Activated T-cell treated with anti-CD3 and anti-CD28 coated beads, Interleukin-2, amount 50 U/mL, for 4 hours (primary cell): ENCODE results near the gene CNPY1. TPM values are rescaled to one million over a fixed set of nuclear protein-coding genes. Genes with fewer than 3 reads are reported as not detected.

Source experiments
- ATAC-seq, 2 donors: fragments of 200-7000 bp; cut with Tn5 transposase; one replicate each; pipeline ENCODE4 v1.10.0; 2021
- DNase-seq: peaks from one replicate; pipeline ENCODE4 v3.0.0-alpha.2; 2020
- H3K27me3 Mint-ChIP-seq: one replicate; pipeline ENCODE4 v1.8.0; 2021; ENCODE audit warnings: low read depth, mixed read lengths
- H3K36me3 Mint-ChIP-seq: one replicate; pipeline ENCODE4 v1.8.0; 2022; ENCODE audit warnings: mixed read lengths; ENCODE audit not compliant: insufficient read depth
- H3K4me1 Mint-ChIP-seq: one replicate; pipeline ENCODE4 v1.8.0; 2021; ENCODE audit warnings: low read depth, mixed read lengths
- H3K4me3 Mint-ChIP-seq: one replicate; pipeline ENCODE4 v1.8.0; 2021; ENCODE audit warnings: mild to moderate bottlenecking, moderate library complexity, mixed read lengths
- H3K9me3 Mint-ChIP-seq: one replicate; pipeline ENCODE4 v1.8.0; 2021; ENCODE audit warnings: mixed read lengths
- total RNA-seq, 3 donors: library from RNA; stranded (reverse); gene quantifications; one replicate each; pipeline ENCODE4 v1.2.1, GENCODE V29; 2021

CNPY1 gene
- total RNA-seq, 3 donors from 2014 or later: not detected

GRCh38 chr7:155491812-155492211 is 54.5 kb downstream of the CNPY1 start:
- no peaks in the 10 kb centered on the region for H3K9me3 Mint-ChIP-seq
- H3K4me3 Mint-ChIP-seq: peak overlapping the region; percentile 56
- no peaks in the 10 kb centered on the region for H3K36me3 Mint-ChIP-seq
- H3K4me1 Mint-ChIP-seq: peaks cover 17% of the 10 kb centered on the region
- DNase-seq (no peak), ATAC-seq (no peak)
- peaks cover 51% of the 10 kb centered on the region for H3K27me3 Mint-ChIP-seq

- peaks cover 46% of the 10 kb centered on the region for H3K27me3 Mint-ChIP-seq
- DNase-seq: no peak
Measured at GRCh38 chr7:155490697-155491628, 55.4 kb downstream of the CNPY1 start.

GRCh38 chr7:155489862-155490696 is 56.3 kb downstream of the CNPY1 start:
- no peaks in the 10 kb centered on the region for H3K36me3 Mint-ChIP-seq
- no peak for DNase-seq
- peaks cover 50% of the 10 kb centered on the region for H3K27me3 Mint-ChIP-seq
- peaks cover 17% of the 10 kb centered on the region for H3K4me1 Mint-ChIP-seq
- ATAC-seq: peak; percentile 23 to 44
- no peaks in the 10 kb centered on the region for H3K9me3 Mint-ChIP-seq
- peak overlapping the region; percentile 80 for H3K4me3 Mint-ChIP-seq

More at GRCh38 chr7:155490697-155491628, 55.4 kb downstream of the CNPY1 start:
- Mint-ChIP-seq H3K36me3 (no peaks in the 10 kb centered on the region), H3K4me3 (peak overlapping the region; percentile 80), H3K4me1 (peaks cover 17% of the 10 kb centered on the region), H3K9me3 (no peaks in the 10 kb centered on the region)
- ATAC-seq: peak; percentile 66 to 81

- H3K9me3 Mint-ChIP-seq: no peaks in the 10 kb centered on the region
- ATAC-seq (no peak), DNase-seq (no peak)
- H3K4me1 Mint-ChIP-seq: peaks cover 17% of the 10 kb centered on the region
- H3K27me3 Mint-ChIP-seq: peaks cover 55% of the 10 kb centered on the region
- H3K4me3 Mint-ChIP-seq: peak overlapping the region; percentile 25
- no peaks in the 10 kb centered on the region for H3K36me3 Mint-ChIP-seq
Measured at GRCh38 chr7:155489158-155489840, 57.1 kb downstream of the CNPY1 start.

- Mint-ChIP-seq H3K27me3 (peaks cover 54% of the 10 kb centered on the region), H3K36me3 (no peaks in the 10 kb centered on the region), H3K9me3 (no peaks in the 10 kb centered on the region), H3K4me1 (peaks cover 17% of the 10 kb centered on the region), H3K4me3 (no peak overlapping the region)
- ATAC-seq: no peak
- DNase-seq: no peak
Measured at GRCh38 chr7:155488483-155489127, 57.8 kb downstream of the CNPY1 start.

GRCh38 chr7:155487509-155488482 is 58.6 kb downstream of the CNPY1 start:
- Mint-ChIP-seq H3K27me3 (peaks cover 51% of the 10 kb centered on the region), H3K36me3 (no peaks in the 10 kb centered on the region), H3K4me1 (peaks cover 19% of the 10 kb centered on the region), H3K4me3 (no peak overlapping the region), H3K9me3 (no peaks in the 10 kb centered on the region)
- ATAC-seq (no peak), DNase-seq (no peak)

- no peak for ATAC-seq
- H3K9me3 Mint-ChIP-seq: peaks cover 5% of the 10 kb centered on the region
- H3K4me1 Mint-ChIP-seq: peaks cover 17% of the 10 kb centered on the region
- no peaks in the 10 kb centered on the region for H3K36me3 Mint-ChIP-seq
- H3K27me3 Mint-ChIP-seq: peaks cover 50% of the 10 kb centered on the region
- no peak overlapping the region for H3K4me3 Mint-ChIP-seq
- no peak for DNase-seq
Measured at GRCh38 chr7:155486783-155487508, 59.4 kb downstream of the CNPY1 start.

- no peak for DNase-seq
- Mint-ChIP-seq H3K4me3 (no peak overlapping the region), H3K4me1 (peaks cover 4% of the 10 kb centered on the region), H3K9me3 (peaks cover 7% of the 10 kb centered on the region), H3K36me3 (no peaks in the 10 kb centered on the region), H3K27me3 (peaks cover 45% of the 10 kb centered on the region)
- no peak for ATAC-seq
Measured at GRCh38 chr7:155484483-155485399, 61.6 kb downstream of the CNPY1 start.

- peaks cover 7% of the 10 kb centered on the region for H3K9me3 Mint-ChIP-seq
- no peaks in the 10 kb centered on the region for H3K36me3 Mint-ChIP-seq
- H3K27me3 Mint-ChIP-seq: peaks cover 46% of the 10 kb centered on the region
- no peak overlapping the region for H3K4me3 Mint-ChIP-seq
- DNase-seq: no peak
- H3K4me1 Mint-ChIP-seq: peaks cover 2% of the 10 kb centered on the region
- no peak for ATAC-seq
Measured at GRCh38 chr7:155483868-155484325, 62.5 kb downstream of the CNPY1 start.

- Mint-ChIP-seq H3K4me3 (no peak overlapping the region), H3K36me3 (no peaks in the 10 kb centered on the region), H3K9me3 (peaks cover 7% of the 10 kb centered on the region), H3K4me1 (peaks cover 2% of the 10 kb centered on the region), H3K27me3 (peaks cover 48% of the 10 kb centered on the region)
- no peak for DNase-seq
- peak in 1 of 2 donors; percentile 25 for ATAC-seq
Measured at GRCh38 chr7:155483245-155483644, 63.1 kb downstream of the CNPY1 start.

- peaks cover 7% of the 10 kb centered on the region for H3K9me3 Mint-ChIP-seq
- H3K4me1 Mint-ChIP-seq: peaks cover 2% of the 10 kb centered on the region
- H3K4me3 Mint-ChIP-seq: no peak overlapping the region
- no peaks in the 10 kb centered on the region for H3K36me3 Mint-ChIP-seq
- H3K27me3 Mint-ChIP-seq: peaks cover 43% of the 10 kb centered on the region
- DNase-seq: no peak
- ATAC-seq: peak in 1 of 2 donors; percentile 62
Measured at GRCh38 chr7:155482511-155483183, 63.7 kb downstream of the CNPY1 start.
